Naive thymus-derived CD8-positive, alpha-beta T cell (primary cell): Measurements from ENCODE around the gene TAF6. TPM values are rescaled to one million over a fixed set of nuclear protein-coding genes. Genes with fewer than 3 reads are reported as not detected.

Source experiments
- ATAC-seq, 2 donors: fragments of 150-1000 bp; cut with Tn5 transposase in 1 of 2; sonication (Bioruptor Pico), chemical (Tn5 transposase) in 1 of 2; 1 replicate in 1 of 2; 2 replicates in 1 of 2; pipeline ENCODE4 v1.10.0; 2021; ENCODE audit warnings: mild to moderate bottlenecking in 2 of 2, moderate library complexity in 2 of 2
- POLR2A ChIA-PET: fragments of 350-600 bp; sonication (Branson Sonifier 250); formaldehyde crosslinking; loops from one replicate; lab custom pipeline; 2021; ENCODE audit warnings: antibody characterized with exemption; lab: Charles Lee
- DNase-seq, 10 donors: peaks; one replicate each; pipeline versions ENCODE4 v3.0.0 to v3.0.0-alpha.2; 2020 to 2022
- H3K27ac Mint-ChIP-seq, 10 donors: one replicate each; pipeline ENCODE4 v1.8.0; 2020 to 2022; ENCODE audit warnings: mild to moderate bottlenecking in 10 of 10, mixed read lengths in 10 of 10, moderate library complexity in 4 of 10, inconsistent platforms in 1 of 10
- H3K27me3 Mint-ChIP-seq, 5 donors: one replicate each; pipeline ENCODE4 v1.8.0; 2021 to 2022; ENCODE audit warnings: mixed read lengths in 5 of 5
- H3K36me3 Mint-ChIP-seq, 3 donors: one replicate each; pipeline ENCODE4 v1.8.0; 2020 to 2022; ENCODE audit warnings: mixed read lengths in 3 of 3, mild to moderate bottlenecking in 2 of 3, inconsistent platforms in 1 of 3
- H3K4me1 Mint-ChIP-seq, 4 donors: one replicate each; pipeline ENCODE4 v1.8.0; 2021 to 2022; ENCODE audit warnings: mixed read lengths in 4 of 4
- H3K4me3 Mint-ChIP-seq, 10 donors: one replicate each; pipeline ENCODE4 v1.8.0; 2020 to 2022; ENCODE audit warnings: mild to moderate bottlenecking in 10 of 10, mixed read lengths in 10 of 10, moderate library complexity in 6 of 10, inconsistent platforms in 1 of 10
- H3K9me3 Mint-ChIP-seq, 9 donors: one replicate each; pipeline ENCODE4 v1.8.0; 2020 to 2022; ENCODE audit warnings: mixed read lengths in 9 of 9, mild to moderate bottlenecking in 3 of 9, inconsistent platforms in 1 of 9, moderate library complexity in 1 of 9
- polyA plus RNA-seq, 3 donors: library from polyadenylated mRNA; unstranded; fragments of 300-500 nt; fragmentation: Illumina TruSeq; gene quantifications; one replicate each; pipeline ENCODE4 v1.2.3, GENCODE V29; 2021
- total RNA-seq, 8 experiments: library from RNA in 2 of 8; stranded (reverse) in 2 of 8; gene quantifications; one replicate each; pipeline ENCODE4 v1.2.3 and lab custom pipeline; 2021 to 2026

Gene TAF6
- total RNA-seq (10 to 100 TPM; 61.6 to 68.7 TPM), polyA plus RNA-seq (10 to 100 TPM; 21.3 to 39.0 (median 31.5) TPM), total RNA-seq (lab: John Stamatoyannopoulos, UW) (32.0 to 54.8 (median 41.5) reads per million in 6 experiments)

DNA sequence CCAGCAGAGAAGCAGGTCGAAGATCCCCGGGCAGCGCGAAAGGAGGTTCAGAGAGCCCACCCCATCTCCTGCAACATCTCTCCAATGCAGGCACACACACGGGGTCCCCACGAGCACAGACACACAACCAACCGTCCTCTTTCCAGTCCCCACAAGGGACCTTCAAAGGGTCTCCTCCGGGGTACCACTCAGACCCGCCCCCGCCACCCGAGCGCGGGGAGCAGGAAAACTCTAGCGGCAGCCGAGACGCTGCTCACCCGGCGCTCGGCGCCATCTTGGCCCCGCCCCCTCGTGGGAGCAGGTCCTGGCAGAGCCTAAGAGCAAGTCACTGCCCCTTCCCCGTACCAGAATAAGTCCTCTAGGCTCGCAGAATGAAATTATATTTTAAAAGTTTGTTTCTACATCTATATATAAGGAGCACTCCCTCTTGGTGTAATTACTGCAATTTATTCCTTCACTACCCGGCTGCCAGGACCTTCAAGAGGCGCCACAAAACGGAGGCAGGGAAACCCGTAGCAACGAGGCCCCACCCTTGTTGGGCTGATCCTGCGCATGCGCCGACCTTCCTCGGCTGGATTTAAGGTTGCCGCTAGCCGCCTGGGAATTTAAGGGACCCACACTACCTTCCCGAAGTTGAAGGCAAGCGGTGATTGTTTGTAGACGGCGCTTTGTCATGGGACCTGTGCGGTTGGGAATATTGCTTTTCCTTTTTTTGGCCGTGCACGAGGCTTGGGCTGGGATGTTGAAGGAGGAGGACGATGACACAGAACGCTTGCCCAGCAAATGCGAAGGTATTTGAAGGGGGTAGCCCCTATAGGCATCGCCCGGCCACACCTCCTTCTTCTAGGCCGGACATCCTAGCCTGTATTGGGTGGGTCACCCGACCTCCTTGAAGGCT is at the start of gene TAF6, which contains the start of gene CNPY4:
TSS of gene TAF6 (minus strand) at position 287 of the 898 bp plus-strand sequence. CDS start 5,149 bp downstream, outside the sequence.
TSS of gene CNPY4 (plus strand) at position 563 of the 898 bp plus-strand sequence. CDS start at position 674, 111 bp downstream.
- H3K9me3 Mint-ChIP-seq = no peaks in the 10 kb centered on the region
- POLR2A ChIA-PET = interaction anchor here (0.6 to 15.9 kb wide), 17 partner anchors 9 to 350 kb away, joined by 3 to 252 read pairs (median 4); partner anchors contain the start of genes AP4M1, COPS6, GAL3ST4 and LAMTOR4
- no peaks in the 10 kb centered on the region for H3K27me3 Mint-ChIP-seq
- ATAC-seq (peak; percentile 72 to 74), DNase-seq (peak; percentile 90 to 97 (median 94))
- peak within 1 kb of the TSS; percentile 96 to 100 (median 99) for H3K27ac Mint-ChIP-seq
- H3K4me3 Mint-ChIP-seq = peak within 1 kb of the TSS; percentile 91 to 99 (median 97)
- H3K36me3 Mint-ChIP-seq = peaks cover 0 to 8% (median 0%) of the 10 kb centered on the region in 3 donors
- peaks cover 11 to 40% (median 31%) of the 10 kb centered on the region in 4 donors for H3K4me1 Mint-ChIP-seq

DNA sequence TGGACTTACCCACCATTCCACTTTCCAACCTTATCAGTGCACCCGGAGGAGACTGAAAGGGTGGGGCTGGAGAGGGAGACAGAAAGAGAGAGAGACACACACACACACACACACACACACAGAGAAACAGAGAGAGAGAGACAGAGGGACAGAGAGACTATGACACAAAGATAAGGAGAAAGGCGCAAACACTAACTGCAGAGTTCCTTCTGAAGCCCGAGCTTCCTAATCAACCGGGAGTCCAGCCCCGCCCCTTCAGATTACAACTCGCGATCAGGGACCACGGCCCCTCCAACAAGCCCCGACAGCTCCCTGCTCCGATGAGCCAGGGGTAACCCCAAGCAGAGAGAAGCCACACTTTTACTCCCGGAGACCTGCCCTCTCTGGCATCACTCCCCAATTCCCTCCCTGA is 48.8 kb upstream of the TAF6 start:
- peak overlapping the region; percentile 82 to 96 (median 89) for H3K4me3 Mint-ChIP-seq
- peak in 1 of 10 donors; percentile 32 for DNase-seq
- POLR2A ChIA-PET = interaction anchor here (0.6 to 18.7 kb wide), 12 partner anchors 11 to 261 kb away, joined by 3 to 358 read pairs (median 5); partner anchors contain the start of genes CNPY4, GPC2, LAMTOR4 and MBLAC1
- H3K27ac Mint-ChIP-seq = peak overlapping the region; percentile 93 to 97 (median 96)
- H3K36me3 Mint-ChIP-seq = no peaks in the 10 kb centered on the region
- H3K27me3 Mint-ChIP-seq = peaks cover 0 to 22% (median 0%) of the 10 kb centered on the region in 5 donors
- H3K9me3 Mint-ChIP-seq = no peaks in the 10 kb centered on the region
- peaks cover 45 to 87% (median 75%) of the 10 kb centered on the region in 4 donors for H3K4me1 Mint-ChIP-seq
- no peak for ATAC-seq

DNA sequence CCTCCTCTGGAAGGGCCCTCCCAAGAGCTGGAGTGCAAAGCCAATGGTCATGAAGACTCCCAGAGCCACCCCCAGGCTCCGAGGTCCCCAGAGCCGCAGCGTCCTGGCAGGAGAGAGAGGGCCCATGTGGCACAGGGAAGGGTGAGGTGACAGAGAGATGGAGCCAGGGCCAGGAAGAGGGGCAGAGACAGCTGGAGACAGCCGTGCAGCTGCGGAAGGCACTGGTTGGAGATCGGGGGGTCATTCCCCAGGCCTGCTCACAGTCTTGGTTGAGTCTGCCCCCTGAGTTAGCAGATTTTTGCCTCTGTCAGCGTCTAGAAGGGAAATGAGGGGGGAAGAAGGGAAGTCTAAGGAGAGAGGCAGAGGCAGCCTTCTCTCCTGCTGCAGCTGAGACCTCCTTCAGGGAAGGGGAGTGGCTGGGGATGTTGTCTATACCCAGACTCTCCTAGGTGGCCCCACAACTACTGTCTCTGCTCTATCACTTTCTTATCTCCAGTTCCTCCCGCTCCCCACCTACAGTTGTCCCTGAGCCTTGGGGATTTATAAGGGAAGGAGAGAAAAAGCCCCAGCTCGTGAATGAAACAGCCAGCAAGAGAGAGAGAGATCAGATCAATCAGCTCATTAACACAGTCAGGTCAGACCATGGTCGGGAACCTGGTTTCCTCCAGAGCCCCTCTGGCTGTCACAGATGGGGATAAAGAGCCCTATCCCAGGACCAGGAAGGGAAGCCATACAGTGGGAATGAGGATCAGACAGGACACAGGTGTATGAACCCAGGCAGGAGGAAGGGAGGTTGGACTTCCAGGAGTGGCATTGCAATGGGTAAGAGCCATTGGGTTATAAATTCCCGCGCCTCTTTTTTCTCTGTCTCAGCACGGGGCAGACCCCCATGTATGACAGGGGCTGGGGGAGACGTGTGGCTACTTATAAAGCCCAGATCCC is 48.1 kb upstream of the TAF6 start:
- H3K27ac Mint-ChIP-seq = peak overlapping the region; percentile 93 to 97 (median 96)
- H3K4me1 Mint-ChIP-seq = peaks cover 47 to 94% (median 79%) of the 10 kb centered on the region in 4 donors
- no peaks in the 10 kb centered on the region for H3K9me3 Mint-ChIP-seq
- DNase-seq (no peak), ATAC-seq (no peak)
- peaks cover 0 to 22% (median 0%) of the 10 kb centered on the region in 5 donors for H3K27me3 Mint-ChIP-seq
- POLR2A ChIA-PET = interaction anchor here (0.8 to 18.7 kb wide), 15 partner anchors 12 to 263 kb away, joined by 3 to 358 read pairs (median 4); partner anchors contain the start of genes AP4M1, GPC2, LAMTOR4 and MBLAC1
- no peaks in the 10 kb centered on the region for H3K36me3 Mint-ChIP-seq
- H3K4me3 Mint-ChIP-seq = peak overlapping the region; percentile 82 to 96 (median 89)

DNA sequence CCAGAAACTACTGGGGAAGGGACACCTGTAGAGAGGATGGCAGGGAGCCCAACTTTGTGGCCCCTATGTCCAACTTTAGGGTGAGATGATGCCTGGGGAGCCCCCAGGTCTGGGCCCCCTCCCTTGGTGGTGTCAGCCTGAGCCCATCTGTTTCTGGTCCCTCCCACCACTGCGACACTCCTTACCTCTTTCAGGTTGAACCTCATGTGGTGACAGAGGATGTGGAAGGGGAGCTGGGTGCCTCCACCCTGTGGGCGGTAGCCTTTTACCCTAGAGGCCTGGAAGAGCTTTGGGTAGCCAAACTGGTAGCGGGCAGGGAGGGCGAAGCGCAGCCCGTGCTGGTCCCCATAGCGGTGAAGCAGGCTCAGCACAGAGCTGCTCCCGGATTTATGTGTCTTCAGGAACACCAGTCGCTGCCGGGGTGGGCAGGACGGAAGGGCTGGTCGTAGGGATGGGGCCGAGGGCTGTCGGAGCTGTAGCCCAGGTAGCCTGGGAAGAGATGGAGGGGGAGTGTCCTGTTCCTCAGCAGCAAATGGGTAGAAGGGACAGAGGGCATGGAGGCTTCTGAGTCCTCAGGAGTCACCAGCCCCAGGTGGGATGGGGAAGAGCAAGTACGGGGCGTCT is 47.3 kb upstream of the TAF6 start:
- Mint-ChIP-seq H3K4me3 (peak overlapping the region; percentile 82 to 96 (median 89)), H3K4me1 (peaks cover 47 to 88% (median 80%) of the 10 kb centered on the region in 4 donors), H3K27ac (peak overlapping the region; percentile 93 to 97 (median 96)), H3K36me3 (no peaks in the 10 kb centered on the region), H3K27me3 (peaks cover 0 to 22% (median 0%) of the 10 kb centered on the region in 5 donors), H3K9me3 (no peaks in the 10 kb centered on the region)
- DNase-seq = peak in 6 of 10 donors; percentile 32 to 75 (median 56)
- POLR2A ChIA-PET = interaction anchor here (1.0 to 18.7 kb wide), 13 partner anchors 13 to 264 kb away, joined by 3 to 358 read pairs (median 4); partner anchors contain the start of genes AP4M1, GPC2, LAMTOR4 and MBLAC1
- peak; percentile 50 to 68 for ATAC-seq

DNA sequence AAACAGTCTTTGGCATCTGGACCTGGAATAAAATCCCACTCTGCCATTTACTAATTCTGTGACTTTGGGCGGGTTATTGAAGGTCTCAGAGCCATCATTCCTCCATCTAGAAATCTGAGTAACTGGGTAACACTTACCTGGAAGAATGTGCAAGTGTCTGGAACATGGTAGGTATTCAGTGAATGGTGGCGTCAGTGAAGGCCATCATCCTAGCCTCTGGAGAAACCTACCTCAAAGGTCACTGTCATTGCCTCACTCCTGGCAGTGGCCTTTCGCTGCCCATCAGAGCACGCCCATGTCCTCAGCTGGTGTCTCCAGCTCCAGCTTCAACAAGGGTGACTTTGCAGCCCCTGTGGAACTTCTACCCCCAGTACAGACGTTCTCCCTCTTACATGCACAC is 44.7 kb upstream of the TAF6 start:
- H3K9me3 Mint-ChIP-seq = no peaks in the 10 kb centered on the region
- no peak for DNase-seq
- POLR2A ChIA-PET = interaction anchor here (0.6 to 18.7 kb wide), 10 partner anchors 9 to 993 kb away, joined by 3 to 358 read pairs (median 4); partner anchors contain the start of genes GPC2, LAMTOR4, STAG3 and TRAPPC14
- no peaks in the 10 kb centered on the region for H3K36me3 Mint-ChIP-seq
- peaks cover 36 to 77% (median 69%) of the 10 kb centered on the region in 4 donors for H3K4me1 Mint-ChIP-seq
- peaks cover 0 to 18% (median 0%) of the 10 kb centered on the region in 5 donors for H3K27me3 Mint-ChIP-seq
- peak overlapping the region; percentile 5 to 88 (median 76) for H3K4me3 Mint-ChIP-seq
- peak overlapping the region; percentile 7 to 99 (median 96) for H3K27ac Mint-ChIP-seq
- no peak for ATAC-seq

DNA sequence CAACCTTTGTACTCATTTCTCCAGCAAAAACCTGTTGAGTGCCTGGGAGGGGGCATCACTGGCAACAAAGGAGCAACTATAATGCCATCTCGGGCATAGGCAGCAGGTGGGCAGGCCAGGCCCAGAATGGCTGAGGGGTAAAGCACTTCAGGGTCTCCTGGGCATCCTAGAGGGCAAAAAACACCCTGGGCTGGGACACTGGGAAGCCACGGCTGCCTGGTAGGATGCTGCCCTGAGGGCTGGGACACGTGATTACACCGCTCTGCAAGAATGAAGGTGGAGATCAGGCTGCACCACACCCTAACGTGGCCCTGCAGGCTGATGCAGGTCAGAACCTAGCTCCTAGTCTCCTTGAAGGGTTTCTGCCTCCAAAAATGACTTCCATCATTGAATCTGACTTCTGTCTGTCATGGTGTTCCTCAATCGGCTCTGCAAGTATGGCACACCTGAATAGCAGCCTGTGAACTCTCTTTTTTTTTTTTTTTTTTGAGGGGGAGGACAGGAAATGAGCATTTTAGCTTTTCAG is 43.9 kb upstream of the TAF6 start:
- Mint-ChIP-seq H3K9me3 (no peaks in the 10 kb centered on the region), H3K4me1 (peaks cover 29 to 74% (median 63%) of the 10 kb centered on the region in 4 donors), H3K27ac (peak overlapping the region; percentile 29 to 99 (median 96)), H3K36me3 (no peaks in the 10 kb centered on the region), H3K27me3 (peaks cover 0 to 13% (median 0%) of the 10 kb centered on the region in 5 donors), H3K4me3 (peak overlapping the region; percentile 58 to 88 (median 76))
- POLR2A ChIA-PET = interaction anchor here (0.6 to 18.7 kb wide), 11 partner anchors 10 to 68 kb away, joined by 3 to 358 read pairs (median 5); partner anchors contain the start of genes GPC2, LAMTOR4, PVRIG and STAG3
- ATAC-seq (peak; percentile 22 to 48), DNase-seq (peak in 3 of 10 donors; percentile 59 to 73 (median 72))

DNA sequence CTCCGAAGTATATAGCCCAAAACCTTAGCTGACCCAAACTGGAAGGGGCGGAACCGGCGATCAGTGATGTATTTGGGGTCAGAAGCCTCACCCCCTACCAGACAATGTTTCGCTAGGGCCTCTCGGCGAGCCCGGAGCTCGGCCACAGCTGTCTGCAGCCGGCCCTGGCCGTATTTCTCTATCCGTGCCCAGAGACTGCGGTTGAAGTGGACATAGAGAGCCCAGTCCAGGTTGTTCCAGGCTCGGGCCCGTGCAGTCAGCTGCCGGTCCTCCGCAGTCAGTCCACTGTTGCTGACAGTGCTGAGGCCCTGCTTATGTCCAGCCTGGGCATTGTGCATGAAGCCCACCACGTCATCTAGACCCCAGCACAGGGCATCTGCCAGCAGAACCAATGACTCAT is 40.9 kb upstream of the TAF6 start:
- Mint-ChIP-seq H3K36me3 (peaks cover 0 to 21% (median 0%) of the 10 kb centered on the region in 3 donors), H3K27me3 (no peaks in the 10 kb centered on the region), H3K4me1 (peaks cover 16 to 67% (median 62%) of the 10 kb centered on the region in 4 donors), H3K9me3 (no peaks in the 10 kb centered on the region), H3K27ac (peak overlapping the region in 5 of 10 donors; percentile 48 to 76 (median 60)), H3K4me3 (peak overlapping the region in 7 of 10 donors; percentile 12 to 90 (median 86))
- no peak for DNase-seq
- POLR2A ChIA-PET = interaction anchor here (1.2 to 18.7 kb wide), 4 partner anchors 5 to 269 kb away, joined by 3 to 358 read pairs (median 272); partner anchors contain the start of genes GAL3ST4, GPC2, LAMTOR4 and STAG3
- ATAC-seq = no peak

DNA sequence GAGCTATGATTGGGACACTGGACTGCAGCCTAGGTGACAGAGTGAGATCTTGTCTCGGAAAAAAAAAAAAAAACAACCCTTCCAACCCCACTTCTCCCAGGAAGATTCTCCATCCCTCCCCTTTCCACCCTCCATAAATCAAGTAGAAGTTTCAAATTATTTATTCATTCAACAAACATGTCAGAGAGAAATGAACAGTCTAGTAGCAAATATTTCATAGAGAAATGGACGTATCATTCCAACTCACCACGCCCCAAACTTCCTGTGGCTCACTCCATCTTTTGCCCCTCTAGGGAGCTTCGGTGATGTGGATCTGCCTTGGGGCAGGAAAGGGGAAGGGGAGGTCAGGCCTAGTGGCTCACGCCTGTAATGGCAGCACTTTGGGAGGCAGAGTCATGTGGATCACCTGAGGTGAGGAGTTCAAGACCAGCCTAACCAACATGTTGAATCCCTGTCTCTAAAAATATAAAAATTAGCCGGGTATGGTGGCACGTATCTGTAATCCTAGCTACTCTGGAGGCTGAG is 40.0 kb upstream of the TAF6 start:
- ATAC-seq = no peak
- DNase-seq = no peak
- no peaks in the 10 kb centered on the region for H3K9me3 Mint-ChIP-seq

DNA sequence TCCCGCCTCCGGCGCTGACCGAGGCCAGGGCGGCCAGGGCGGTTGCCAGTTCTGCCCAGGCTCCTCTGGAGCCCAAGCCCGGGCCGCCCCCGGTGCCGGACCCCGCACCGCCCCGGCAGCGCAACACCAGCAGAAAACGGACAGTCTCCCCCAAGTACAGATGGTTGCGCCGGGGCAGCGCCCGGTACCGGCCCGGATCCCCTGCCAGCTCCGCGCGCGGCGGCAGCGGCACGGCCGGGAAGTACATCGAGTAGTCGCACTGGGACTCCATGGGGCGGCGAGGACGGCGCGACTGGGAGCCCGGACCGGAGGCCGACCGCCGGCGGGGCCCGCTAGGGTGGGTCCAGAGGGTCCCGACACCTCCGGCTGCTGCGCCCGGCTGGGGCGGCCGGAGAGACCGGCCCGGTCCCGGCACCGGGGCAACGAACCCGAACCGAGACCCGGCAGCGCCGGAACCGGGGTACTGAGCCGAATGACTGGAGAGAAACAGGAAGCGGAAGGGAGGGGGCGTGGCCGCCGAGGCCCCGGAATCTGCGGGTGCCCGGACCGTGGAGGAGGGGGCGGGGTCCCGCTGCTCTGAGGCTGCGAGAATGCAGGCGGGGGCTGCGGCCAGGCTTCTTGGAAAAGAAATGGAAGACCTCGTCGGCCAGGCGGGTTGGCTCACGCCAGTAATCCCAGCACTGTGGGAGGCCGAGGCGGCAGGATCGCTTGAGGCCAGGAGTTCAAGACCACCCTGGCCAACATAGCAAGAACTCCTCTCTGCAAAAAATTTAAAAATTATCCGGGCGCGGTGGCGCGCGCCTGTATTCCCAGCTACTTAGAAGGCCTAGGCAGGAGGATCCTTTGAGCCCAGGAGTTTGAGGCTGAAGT is 39.3 kb upstream of the TAF6 start, which contains the start of gene TRAPPC14:
TSS of gene TRAPPC14 (minus strand) at position 495 of the 870 bp plus-strand sequence. CDS start at position 271, 224 bp downstream.
- POLR2A ChIA-PET = interaction anchor here (0.7 to 18.7 kb wide), 12 partner anchors 5 to 270 kb away, joined by 3 to 358 read pairs (median 7); partner anchors contain the start of genes GAL3ST4, GPC2, LAMTOR4 and MBLAC1
- Mint-ChIP-seq H3K9me3 (no peaks in the 10 kb centered on the region), H3K36me3 (peaks cover 0 to 35% (median 2%) of the 10 kb centered on the region in 3 donors)

More for the DNA sequence above, 40.0 kb upstream of the TAF6 start:
- POLR2A ChIA-PET = interaction anchor here (0.7 to 18.7 kb wide), 9 partner anchors 6 to 270 kb away, joined by 3 to 358 read pairs (median 8); partner anchors contain the start of genes GAL3ST4, GPC2, LAMTOR4 and MBLAC1
- H3K4me3 Mint-ChIP-seq = peak overlapping the region; percentile 78 to 90 (median 85)
- H3K4me1 Mint-ChIP-seq = peaks cover 16 to 64% (median 59%) of the 10 kb centered on the region in 4 donors
- H3K36me3 Mint-ChIP-seq = peaks cover 0 to 29% (median 2%) of the 10 kb centered on the region in 3 donors
- peak overlapping the region in 9 of 10 donors; percentile 82 to 92 (median 88) for H3K27ac Mint-ChIP-seq
- H3K27me3 Mint-ChIP-seq = no peaks in the 10 kb centered on the region

More for the DNA sequence above, 39.3 kb upstream of the TAF6 start, which contains the start of gene TRAPPC14:
- Mint-ChIP-seq H3K27me3 (no peaks in the 10 kb centered on the region), H3K27ac (peak within 1 kb of the TSS; percentile 77 to 95 (median 92)), H3K4me3 (peak within 1 kb of the TSS; percentile 79 to 90 (median 88)), H3K4me1 (peaks cover 18 to 64% (median 55%) of the 10 kb centered on the region in 4 donors)
- DNase-seq = peak; percentile 80 to 94 (median 88)
- ATAC-seq = peak; percentile 77 to 85
